ENCODE measurements around the gene EBLN1. TPM values are rescaled to one million over a fixed set of nuclear protein-coding genes. Genes with fewer than 3 reads are reported as not detected.

EBLN1 gene
- not detected in 2 replicates for total RNA-seq
- not detected in 2 replicates for polyA plus RNA-seq

GRCh38 chr10:22217842-22218241 is at the start of gene EBLN1:
Gene EBLN1, minus strand, starts transcription at chr10:22218015. Its CDS starts 8,032 bp downstream, at chr10:22209983.
- Histone ChIP-seq H3K27me3 (no peaks in the 10 kb centered on the region), H3K9me2 (replicated peaks; ENCODE audit: insufficient read depth) (no peaks in the 10 kb centered on the region), H3K4me2 (no peak within 1 kb of the TSS), H3K79me2 (no peaks in the 10 kb centered on the region), H3K4me3 (no peak within 1 kb of the TSS), H2AFZ (no peak within 1 kb of the TSS), H3K36me3 (replicated peaks; ENCODE audit: insufficient read depth, low read depth) (no peaks in the 10 kb centered on the region), H3K4me1 (ENCODE audit: insufficient read depth) (no peaks in the 10 kb centered on the region), H4K20me1 (ENCODE audit: insufficient read depth, poor library complexity, severe bottlenecking) (no peaks in the 10 kb centered on the region), H3K9me3 (ENCODE audit: low read depth) (no peaks in the 10 kb centered on the region), H3K27ac (no peak within 1 kb of the TSS)
- WGBS (ENCODE audit: low lambda C conversion rate, missing lambda C conversion rate), result 84% methylated on average over 7 of the region's 7 CpGs
- TF ChIP-seq EZH2 (IDR thresholded peaks at IDR 0.05; ENCODE audit: borderline replicate concordance), result no peak
- DNase-seq (ENCODE audit: low spot score), result no peak

DNA sequence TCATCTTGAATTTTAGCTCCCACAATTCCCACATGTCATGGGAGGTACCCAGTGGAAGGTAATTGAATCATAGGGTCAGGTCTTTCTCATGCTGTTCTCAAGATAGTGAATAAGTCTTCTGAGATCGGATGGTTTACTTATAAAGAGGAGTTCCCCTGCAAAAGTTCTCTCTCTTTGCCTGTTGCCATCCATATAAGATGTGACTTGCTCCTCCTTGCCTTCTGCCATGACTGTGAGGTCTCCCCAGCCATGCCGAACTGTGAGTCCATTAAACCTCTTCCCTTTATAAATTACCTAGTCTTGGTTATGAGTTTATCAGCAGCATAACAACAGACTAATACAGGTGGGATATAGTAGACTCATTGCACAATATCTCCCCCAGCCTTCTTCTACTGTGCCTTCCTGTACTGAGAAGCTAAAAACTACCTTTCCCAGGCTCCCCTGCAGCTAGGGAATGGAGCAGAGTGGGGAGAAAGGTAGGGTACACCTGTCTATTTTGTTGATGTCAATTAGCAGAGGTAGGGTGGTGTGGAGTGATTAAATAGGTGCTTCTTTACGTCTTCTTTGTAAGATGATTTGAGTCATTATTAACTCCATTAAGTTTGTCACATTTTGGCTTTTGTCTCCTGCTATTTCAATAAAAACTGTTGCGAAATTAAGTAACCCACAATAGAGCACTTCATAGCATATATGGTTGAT is 48.2 kb upstream of the EBLN1 start:
- H3K27me3 ChIP-seq, result no peaks in the 10 kb centered on the region
- H3K4me3 ChIP-seq, result no peak overlapping the region
- H3K4me1 ChIP-seq (ENCODE audit: insufficient read depth), result no peaks in the 10 kb centered on the region
- DNase-seq (ENCODE audit: low spot score), result no peak
- H3K27ac ChIP-seq, result no peak overlapping the region
- no peaks in the 10 kb centered on the region for H3K79me2 ChIP-seq
- H3K4me2 ChIP-seq, result no peak overlapping the region
- H3K9me3 ChIP-seq (ENCODE audit: low read depth), result no peaks in the 10 kb centered on the region
- no peaks in the 10 kb centered on the region for H3K9me2 ChIP-seq (replicated peaks; ENCODE audit: insufficient read depth)
- no peak overlapping the region for H2AFZ ChIP-seq
- TF ChIP-seq EZH2 (IDR thresholded peaks at IDR 0.05; ENCODE audit: borderline replicate concordance) (no peak), EZH2phosphoT487 (IDR thresholded peaks at IDR 0.05; ENCODE audit: low read depth, severe bottlenecking, unreplicated experiment) (no peak), CTCF (IDR thresholded peaks at IDR 0.05; ENCODE audit: poor library complexity) (no peak)
- WGBS (ENCODE audit: low lambda C conversion rate, missing lambda C conversion rate), result 96% methylated on average over 4 of the region's 4 CpGs
- no peaks in the 10 kb centered on the region for H4K20me1 ChIP-seq (ENCODE audit: insufficient read depth, poor library complexity, severe bottlenecking)
- no peaks in the 10 kb centered on the region for H3K36me3 ChIP-seq (replicated peaks; ENCODE audit: insufficient read depth, low read depth)

DNA sequence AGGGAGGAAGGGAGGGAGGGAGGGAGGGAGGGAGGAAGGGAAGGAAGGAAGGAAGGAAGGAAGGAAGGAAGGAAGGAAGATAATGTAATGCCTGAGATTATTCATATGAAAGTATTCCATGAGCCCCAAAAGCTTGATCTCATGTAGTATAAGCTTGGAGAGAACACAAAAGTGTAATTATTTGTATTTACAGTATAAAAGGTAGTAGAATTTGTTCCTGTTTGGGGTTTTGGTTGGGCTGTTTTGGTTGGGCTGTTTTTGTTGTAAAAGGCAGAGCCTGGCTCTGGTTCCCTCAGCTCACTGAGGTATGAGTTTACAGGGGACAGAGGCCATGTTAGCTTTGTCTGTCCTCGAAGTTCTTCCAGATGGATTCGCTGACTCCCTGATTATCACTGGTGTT is 45.3 kb upstream of the EBLN1 start:
- WGBS (ENCODE audit: low lambda C conversion rate, missing lambda C conversion rate), result 87% methylated on average over 2 of the region's 2 CpGs
- no peak for DNase-seq (ENCODE audit: low spot score)
- Histone ChIP-seq H3K36me3 (replicated peaks; ENCODE audit: insufficient read depth, low read depth) (no peaks in the 10 kb centered on the region), H3K9me3 (ENCODE audit: low read depth) (no peaks in the 10 kb centered on the region), H3K27me3 (peaks cover 21% of the 10 kb centered on the region), H3K4me1 (ENCODE audit: insufficient read depth) (no peaks in the 10 kb centered on the region), H3K79me2 (no peaks in the 10 kb centered on the region), H3K4me3 (no peak overlapping the region), H4K20me1 (ENCODE audit: insufficient read depth, poor library complexity, severe bottlenecking) (no peaks in the 10 kb centered on the region), H3K27ac (no peak overlapping the region), H2AFZ (no peak overlapping the region), H3K9me2 (replicated peaks; ENCODE audit: insufficient read depth) (no peaks in the 10 kb centered on the region), H3K4me2 (no peak overlapping the region)
- no peak for TF ChIP-seq CTCF (IDR thresholded peaks at IDR 0.05; ENCODE audit: poor library complexity)
- TF ChIP-seq EZH2 (IDR thresholded peaks at IDR 0.05; ENCODE audit: borderline replicate concordance), result no peak
- no peak for TF ChIP-seq EZH2phosphoT487 (IDR thresholded peaks at IDR 0.05; ENCODE audit: low read depth, severe bottlenecking, unreplicated experiment)

- H3K9me2 ChIP-seq (replicated peaks; ENCODE audit: insufficient read depth), result no peaks in the 10 kb centered on the region
- no peak overlapping the region for H3K4me2 ChIP-seq
- no peak for TF ChIP-seq EZH2phosphoT487 (IDR thresholded peaks at IDR 0.05; ENCODE audit: low read depth, severe bottlenecking, unreplicated experiment)
- TF ChIP-seq EZH2 (IDR thresholded peaks at IDR 0.05; ENCODE audit: borderline replicate concordance), result no peak
- no peak for TF ChIP-seq CTCF (IDR thresholded peaks at IDR 0.05; ENCODE audit: poor library complexity)
- no peak overlapping the region for H2AFZ ChIP-seq
- H3K27me3 ChIP-seq, result peaks cover 59% of the 10 kb centered on the region
- 77% methylated on average over 3 of the region's 3 CpGs for WGBS (ENCODE audit: low lambda C conversion rate, missing lambda C conversion rate)
- no peaks in the 10 kb centered on the region for H3K79me2 ChIP-seq
- no peak overlapping the region for H3K27ac ChIP-seq
- H4K20me1 ChIP-seq (ENCODE audit: insufficient read depth, poor library complexity, severe bottlenecking), result no peaks in the 10 kb centered on the region
- H3K9me3 ChIP-seq (ENCODE audit: low read depth), result no peaks in the 10 kb centered on the region
- no peaks in the 10 kb centered on the region for H3K36me3 ChIP-seq (replicated peaks; ENCODE audit: insufficient read depth, low read depth)
- no peak for DNase-seq (ENCODE audit: low spot score)
- no peak overlapping the region for H3K4me3 ChIP-seq
- H3K4me1 ChIP-seq (ENCODE audit: insufficient read depth), result no peaks in the 10 kb centered on the region
Observed at GRCh38 chr10:22259280-22259679, 41.5 kb upstream of the EBLN1 start.
